GM18909 (cell line): ENCODE data around the gene EPB41L4A.
"Not testable (repeated sequence)": the region's sequence is repeated elsewhere in the genome, so short reads cannot be mapped to it uniquely, and the experiment has no call there.

Experiments used
- ATAC-seq: cut with Tn5 transposase; IDR thresholded peaks from one replicate; pipeline ENCODE4 v1.9.1; 2021; ENCODE audit warnings: mild to moderate bottlenecking; ENCODE audit not compliant: unreplicated experiment, poor library complexity

The EPB41L4A gene

GRCh38 chr5:112419164-112419985, at the start of gene EPB41L4A:
EPB41L4A (minus strand) TSS chr5:112419277; CDS start chr5:112419039, 238 bp downstream.
- peak; percentile 26 for ATAC-seq

GRCh38 chr5:112467485-112467884, 48.4 kb upstream of the EPB41L4A start:
- no peak for ATAC-seq

- ATAC-seq: not testable (repeated sequence)
Observed at GRCh38 chr5:112466261-112466660, 47.2 kb upstream of the EPB41L4A start.

- ATAC-seq: not testable (repeated sequence)
Observed at GRCh38 chr5:112447187-112447760, 28.2 kb upstream of the EPB41L4A start.

- ATAC-seq: no peak
Observed at GRCh38 chr5:112445626-112446350, 26.7 kb upstream of the EPB41L4A start.

- not testable (repeated sequence) for ATAC-seq
Observed at GRCh38 chr5:112443932-112444331, 24.9 kb upstream of the EPB41L4A start.

GRCh38 chr5:112440031-112440430, 21.0 kb upstream of the EPB41L4A start:
- no peak for ATAC-seq

GRCh38 chr5:112436144-112436543, 17.1 kb upstream of the EPB41L4A start:
- no peak for ATAC-seq

- no peak for ATAC-seq
Observed at GRCh38 chr5:112434641-112435040, 15.6 kb upstream of the EPB41L4A start.

GRCh38 chr5:112426202-112426601, 7.1 kb upstream of the EPB41L4A start:
- ATAC-seq: not testable (repeated sequence)

GRCh38 chr5:112419986-112420864, 1.1 kb upstream of the EPB41L4A start:
- ATAC-seq: peak; percentile 86

- no peak for ATAC-seq
Observed at GRCh38 chr5:112418659-112419163, 366 bp downstream of the EPB41L4A start.

GRCh38 chr5:112417931-112418658, 982 bp downstream of the EPB41L4A start:
- ATAC-seq: peak; percentile 43

GRCh38 chr5:112415552-112415951, 3.5 kb downstream of the EPB41L4A start:
- no peak for ATAC-seq

GRCh38 chr5:112413611-112414010, 5.5 kb downstream of the EPB41L4A start:
- ATAC-seq: no peak

- ATAC-seq: no peak
Observed at GRCh38 chr5:112412346-112412745, 6.7 kb downstream of the EPB41L4A start.

GRCh38 chr5:112411903-112412302, 7.2 kb downstream of the EPB41L4A start:
- no peak for ATAC-seq

- ATAC-seq: no peak
Observed at GRCh38 chr5:112407666-112408065, 11.4 kb downstream of the EPB41L4A start.

- ATAC-seq: no peak
Observed at GRCh38 chr5:112407240-112407639, 11.8 kb downstream of the EPB41L4A start.
